SK-N-SH (cell line): Measurements from ENCODE around the gene SDHAF4. TPM values are rescaled to one million over a fixed set of nuclear protein-coding genes. Genes with fewer than 3 reads are reported as not detected.

Source experiments
- CTCF ChIA-PET: fragments of 300-600, 350-600 bp; formaldehyde crosslinking; extraction: SDS; loops from one replicate; lab custom pipeline; 2021; lab: Yijun Ruan, JAX
- POLR2A ChIA-PET: fragments of 350-600 bp; sonication (Branson Sonifier 250); formaldehyde crosslinking; extraction: SDS; loops from one replicate; lab custom pipeline; 2020; ENCODE audit warnings: antibody characterized with exemption, inconsistent platforms; lab: Yijun Ruan, JAX
- DNase-seq: peaks from one replicate; pipeline ENCODE4 v3.0.0; 2012
- H2AFZ ChIP-seq: fragments of 200-600 bp; sonication (generic); 2 replicates; pipeline ENCODE4 v1.8.1; 2016; ENCODE audit warnings: antibody characterized with exemption, mild to moderate bottlenecking, low read depth
- H3F3A ChIP-seq: fragments of 200-600 bp; sonication (generic); replicated peaks from 2 replicates; pipeline ENCODE3; 2016; ENCODE audit warnings: antibody characterized with exemption, mild to moderate bottlenecking; ENCODE audit not compliant: insufficient read depth
- H3K27ac ChIP-seq, 2 experiments: fragments of 200-500 bp in 1 of 2; fragments of 200-600 bp in 1 of 2; sonication (Bioruptor generic) in 1 of 2; sonication (generic), shearing (Covaris generic) in 1 of 2; 2 replicates each; pipeline versions ENCODE4 v1.5.1 to v1.6.1; 2014 to 2016; ENCODE audit warnings: low read depth in 2 of 2, inconsistent platforms in 1 of 2, low read length in 1 of 2, mild to moderate bottlenecking in 1 of 2, mixed read lengths in 1 of 2
- H3K27me3 ChIP-seq: fragments of 200-600 bp; sonication (generic), shearing (Covaris generic); 2 replicates; pipeline ENCODE4 v1.6.1; 2016; ENCODE audit warnings: mixed run types; ENCODE audit not compliant: insufficient read depth
- H3K36me3 ChIP-seq, 2 experiments: fragments of 200-500 bp in 1 of 2; fragments of 200-600 bp in 1 of 2; sonication (Bioruptor generic) in 1 of 2; sonication (generic) in 1 of 2; replicated peaks in 1 of 2; 2 replicates each; pipeline versions ENCODE3 to v1.5.1; 2014 to 2016; ENCODE audit warnings: low read length in 1 of 2, mild to moderate bottlenecking in 1 of 2; ENCODE audit not compliant: insufficient read depth in 2 of 2, control insufficient read depth in 1 of 2
- H3K4me1 ChIP-seq, 2 experiments: fragments of 200-500 bp in 1 of 2; fragments of 200-600 bp in 1 of 2; sonication (Bioruptor generic) in 1 of 2; sonication (generic), shearing (Covaris generic) in 1 of 2; 2 replicates each; pipeline versions ENCODE4 v1.5.1 to v1.6.1; 2014 to 2016; ENCODE audit warnings: low read depth in 1 of 2, low read length in 1 of 2, mixed run types in 1 of 2; ENCODE audit not compliant: insufficient read depth in 2 of 2, control insufficient read depth in 1 of 2
- H3K4me2 ChIP-seq: fragments of 200-600 bp; sonication (generic), shearing (Covaris generic); 2 replicates; pipeline ENCODE4 v1.6.1; 2017; ENCODE audit warnings: mixed run types
- H3K4me3 ChIP-seq, 2 experiments: fragments of 200-500 bp in 1 of 2; fragments of 200-600 bp in 1 of 2; sonication (Bioruptor generic) in 1 of 2; sonication (generic), shearing (Covaris generic) in 1 of 2; 2 replicates each; pipeline versions ENCODE4 v1.5.1 to v1.8.1; 2014 to 2016; ENCODE audit warnings: low read depth in 2 of 2, inconsistent platforms in 1 of 2, low read length in 1 of 2, mild to moderate bottlenecking in 1 of 2, mixed read lengths in 1 of 2, moderate library complexity in 1 of 2
- H3K79me2 ChIP-seq: fragments of 200-600 bp; sonication (generic); 2 replicates; pipeline ENCODE4 v1.8.1; 2017; ENCODE audit warnings: mild to moderate bottlenecking; ENCODE audit not compliant: insufficient read depth
- H3K9ac ChIP-seq: fragments of 200-600 bp; sonication (generic); 2 replicates; pipeline ENCODE4 v1.6.1; 2017; ENCODE audit warnings: mixed run types
- H3K9me2 ChIP-seq: fragments of 200-600 bp; sonication (generic); 2 replicates; pipeline ENCODE4 v1.6.1; 2017; ENCODE audit warnings: mixed run types
- H3K9me3 ChIP-seq: fragments of 200-600 bp; sonication (generic); 2 replicates; pipeline ENCODE4 v1.6.1; 2017; ENCODE audit warnings: mixed run types, mild to moderate bottlenecking, moderate library complexity
- H4K20me1 ChIP-seq: fragments of 200-600 bp; sonication (generic); 2 replicates; pipeline ENCODE4 v1.6.1; 2017; ENCODE audit warnings: mild to moderate bottlenecking, mixed run types; ENCODE audit not compliant: insufficient read depth
- CHD2 ChIP-seq: fragments of 150-350 bp; IDR thresholded peaks from 2 replicates; pipeline ENCODE4 v1.6.1; 2018; ENCODE audit warnings: low read length; ENCODE audit not compliant: partially characterized antibody
- EP300 ChIP-seq, 2 experiments: IDR thresholded peaks; 2 replicates each; pipeline versions ENCODE4 v1.4.0 to v1.6.1; 2012; ENCODE audit warnings: borderline replicate concordance in 1 of 2, low read depth in 1 of 2, low read length in 1 of 2
- EZH2phosphoT487 ChIP-seq: fragments of 200-600 bp; sonication (generic); IDR thresholded peaks from 2 replicates; pipeline ENCODE4 v1.6.1; 2017; ENCODE audit warnings: low read depth, mixed run types, mild to moderate bottlenecking, antibody characterized with exemption, moderate library complexity, borderline replicate concordance
- FOSL2 ChIP-seq: IDR thresholded peaks from 2 replicates; pipeline ENCODE4 v1.4.0; 2012; ENCODE audit warnings: low read depth, mild to moderate bottlenecking, moderate library complexity, borderline replicate concordance
- FOXJ3 ChIP-seq: sonication (generic); formaldehyde crosslinking; IDR thresholded peaks from 2 replicates; pipeline ENCODE4 v1.5.1; 2020; ENCODE audit warnings: mild to moderate bottlenecking, missing genetic modification reagents
- FOXM1 ChIP-seq: IDR thresholded peaks from 2 replicates; pipeline ENCODE4 v1.4.0; 2012; ENCODE audit warnings: low read depth, mild to moderate bottlenecking
- GATA2 ChIP-seq: sonication (generic); formaldehyde crosslinking; IDR thresholded peaks from 2 replicates; pipeline ENCODE4 v1.5.0; 2020; ENCODE audit warnings: mild to moderate bottlenecking, missing genetic modification reagents
- JUND ChIP-seq: IDR thresholded peaks from 2 replicates; pipeline ENCODE4 v1.4.0; 2012
- MEF2A ChIP-seq: IDR thresholded peaks from 2 replicates; pipeline ENCODE4 v1.4.0; 2012; ENCODE audit warnings: low read depth, borderline replicate concordance
- NFIC ChIP-seq: IDR thresholded peaks from 2 replicates; pipeline ENCODE4 v1.4.0; 2012; ENCODE audit warnings: borderline replicate concordance
- RAD21 ChIP-seq: IDR thresholded peaks from 2 replicates; pipeline ENCODE4 v1.6.1; 2012; ENCODE audit warnings: mild to moderate bottlenecking, low read length
- RFX5 ChIP-seq: IDR thresholded peaks from 2 replicates; pipeline ENCODE4 v1.6.1; 2012; ENCODE audit warnings: mild to moderate bottlenecking, improper control_type of control experiment, low read length
- TCF12 ChIP-seq: IDR thresholded peaks from 2 replicates; pipeline ENCODE4 v1.4.0; 2012
- USF1 ChIP-seq: IDR thresholded peaks from 2 replicates; pipeline ENCODE4 v1.4.0; 2012; ENCODE audit warnings: low read depth, borderline replicate concordance
- YY1 ChIP-seq: IDR thresholded peaks from 2 replicates; pipeline ENCODE4 v1.4.0; 2012; ENCODE audit warnings: low read depth, mild to moderate bottlenecking
- WGBS: methylation state at CpG from one replicate; pipeline ENCODE4 v1.1.6; 2017; ENCODE audit warnings: low lambda C conversion rate; 5-methylcytosine and 5-hydroxymethylcytosine counted together
- polyA plus RNA-seq, 3 experiments: library from polyadenylated mRNA; depleted of rRNA; stranded (reverse); fragments of >200 nt; gene quantifications; 2 replicates each; pipeline ENCODE4 v1.2.3, GENCODE V29; 2012

SDHAF4 gene
- polyA plus RNA-seq, 1 of the 3 experiments (the other 2 are of a cell fraction): 8.6 TPM

GRCh38 chr6:70593118-70593486 lies 26.4 kb downstream of the SDHAF4 start:
- Histone ChIP-seq H2AFZ (no peak overlapping the region), H4K20me1 (no peaks in the 10 kb centered on the region), H3K4me1 (no peaks in the 10 kb centered on the region), H3K9me3 (no peaks in the 10 kb centered on the region), H3K9ac (no peak overlapping the region), H3K36me3 (peaks cover 0 to 5% of the 10 kb centered on the region in 2 experiments), H3K27me3 (no peaks in the 10 kb centered on the region), H3K79me2 (no peaks in the 10 kb centered on the region), H3K4me3 (no peak overlapping the region), H3F3A (no peaks in the 10 kb centered on the region), H3K9me2 (no peaks in the 10 kb centered on the region), H3K27ac (no peak overlapping the region), H3K4me2 (no peak overlapping the region)
- POLR2A ChIA-PET: no interaction called here
- CTCF ChIA-PET: interaction anchor here (0.8 to 1.4 kb wide), 2 partner anchors 26 to 73 kb away, joined by 3 read pairs; no protein-coding TSS in a partner anchor
- no peak for TF ChIP-seq RFX5
- TF ChIP-seq EP300 (IDR thresholded peaks at IDR 0.05; ENCODE audit: borderline replicate concordance in 1 of 2, low read depth in 1 of 2, low read length in 1 of 2): no peak
- no peak for TF ChIP-seq RAD21
- TF ChIP-seq FOXM1: no peak
- TF ChIP-seq NFIC: no peak
- no peak for TF ChIP-seq FOXJ3 (CRISPR knock-in tag)
- WGBS: 73% methylated on average over 3 of the region's 3 CpGs
- DNase-seq: no peak

DNA sequence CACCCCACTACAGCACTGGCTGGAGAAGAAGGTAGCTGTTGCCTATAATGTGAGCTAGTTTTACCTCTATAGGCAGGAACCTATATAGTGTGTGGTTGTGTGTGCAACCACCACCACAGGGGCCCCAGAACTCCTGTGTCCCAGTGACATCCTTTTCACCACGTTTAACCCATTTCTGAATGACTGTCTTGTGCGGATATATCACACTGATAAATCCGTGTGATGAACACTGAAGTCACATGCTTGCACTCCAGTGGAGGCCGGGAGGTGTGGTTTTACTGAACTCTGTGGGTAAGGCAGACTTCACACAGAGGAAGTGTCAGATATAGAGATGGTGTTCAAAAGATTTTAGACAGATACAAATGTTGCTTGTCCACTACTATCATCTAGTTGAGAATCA lies 32.5 kb downstream of the SDHAF4 start:
- H4K20me1 ChIP-seq: no peaks in the 10 kb centered on the region
- 69% methylated on average over 4 of the region's 4 CpGs for WGBS
- H3F3A ChIP-seq: no peaks in the 10 kb centered on the region
- H3K27ac ChIP-seq: no peak overlapping the region
- no peaks in the 10 kb centered on the region for H3K36me3 ChIP-seq
- ChIA-PET POLR2A (no interaction called here), CTCF (no interaction called here)
- H3K27me3 ChIP-seq: no peaks in the 10 kb centered on the region
- H3K9me3 ChIP-seq: no peaks in the 10 kb centered on the region
- no peaks in the 10 kb centered on the region for H3K4me1 ChIP-seq
- no peak overlapping the region for H3K4me3 ChIP-seq
- no peaks in the 10 kb centered on the region for H3K9me2 ChIP-seq
- no peak overlapping the region for H2AFZ ChIP-seq
- no peak overlapping the region for H3K4me2 ChIP-seq
- no peak overlapping the region for H3K9ac ChIP-seq
- H3K79me2 ChIP-seq: no peaks in the 10 kb centered on the region
- no peak for DNase-seq
- no peak for TF ChIP-seq TCF12
- TF ChIP-seq YY1: no peak
- TF ChIP-seq RAD21: no peak
- TF ChIP-seq GATA2 (CRISPR knock-in tag): no peak
- no peak for TF ChIP-seq MEF2A
- TF ChIP-seq FOXJ3 (CRISPR knock-in tag): no peak
- no peak for TF ChIP-seq FOSL2
- TF ChIP-seq JUND: no peak
- TF ChIP-seq CHD2: no peak
- TF ChIP-seq EZH2phosphoT487: no peak
- TF ChIP-seq USF1: no peak
- TF ChIP-seq RFX5: no peak
